GM23338 (cell line): Measurements from ENCODE around the gene AKNA. TPM values are rescaled to one million over a fixed set of nuclear protein-coding genes. Genes with fewer than 3 reads are reported as not detected.

Experiments used
- ATAC-seq: fragments of 200-7000 bp; cut with Tn5 transposase; 3 replicates; pipeline ENCODE4 v1.9.1; 2020
- DNase-seq: peaks from one replicate; pipeline ENCODE4 v3.0.0-alpha.2; 2015; ENCODE audit warnings: low spot score
- H2AFZ ChIP-seq: fragments of 200-600 bp; sonication (generic); 2 replicates; pipeline ENCODE4 v1.8.0; 2016; ENCODE audit warnings: antibody characterized with exemption, mild to moderate bottlenecking, moderate library complexity
- H3F3A ChIP-seq: fragments of 200-600 bp; sonication (generic); replicated peaks from 2 replicates; pipeline ENCODE4 v1.8.0; 2017; ENCODE audit warnings: antibody characterized with exemption, mixed run types, low read depth
- H3K27ac ChIP-seq: fragments of 200-600 bp; sonication (generic); 2 replicates; pipeline ENCODE4 v1.6.1; 2016; ENCODE audit warnings: low read depth
- H3K27me3 ChIP-seq: fragments of 200-600 bp; sonication (generic); 2 replicates; pipeline ENCODE4 v1.8.0; 2016; ENCODE audit warnings: mild to moderate bottlenecking, mixed run types, moderate library complexity; ENCODE audit not compliant: insufficient read depth
- H3K36me3 ChIP-seq: fragments of 200-600 bp; sonication (generic); 2 replicates; pipeline ENCODE4 v1.8.0; 2016; ENCODE audit warnings: mild to moderate bottlenecking; ENCODE audit not compliant: insufficient read depth
- H3K4me1 ChIP-seq: fragments of 200-600 bp; sonication (generic); 2 replicates; pipeline ENCODE4 v1.8.0; 2016; ENCODE audit warnings: mild to moderate bottlenecking, moderate library complexity; ENCODE audit not compliant: insufficient read depth
- H3K4me2 ChIP-seq: fragments of 200-600 bp; sonication (generic); 2 replicates; pipeline ENCODE4 v1.7.1; 2017; ENCODE audit warnings: mixed run types
- H3K4me3 ChIP-seq: fragments of 200-600 bp; sonication (generic); 2 replicates; pipeline ENCODE4 v1.6.1; 2016; ENCODE audit warnings: mixed run types
- H3K79me2 ChIP-seq: fragments of 200-600 bp; sonication (generic); replicated peaks from 2 replicates; pipeline ENCODE4 v1.8.0; 2017; ENCODE audit warnings: mild to moderate bottlenecking; ENCODE audit not compliant: insufficient read depth
- H3K9me2 ChIP-seq: fragments of 200-600 bp; sonication (generic); 2 replicates; pipeline ENCODE4 v1.8.0; 2017; ENCODE audit not compliant: insufficient read depth
- H4K20me1 ChIP-seq: fragments of 200-600 bp; sonication (generic); replicated peaks from 2 replicates; pipeline ENCODE4 v1.8.0; 2017; ENCODE audit warnings: mild to moderate bottlenecking; ENCODE audit not compliant: insufficient read depth
- H3K27ac Mint-ChIP-seq: 2 replicates; pipeline ENCODE4 v1.8.0; 2020; ENCODE audit warnings: inconsistent platforms, mild to moderate bottlenecking, moderate library complexity, mixed read lengths
- H3K27me3 Mint-ChIP-seq: 3 replicates; pipeline ENCODE4 v1.8.0; 2022; ENCODE audit warnings: low read depth, mild to moderate bottlenecking, moderate library complexity, mixed read lengths, inconsistent platforms; ENCODE audit not compliant: insufficient read depth, poor library complexity
- H3K36me3 Mint-ChIP-seq: 3 replicates; pipeline ENCODE4 v1.8.0; 2021; ENCODE audit warnings: low read depth, mild to moderate bottlenecking, inconsistent platforms, moderate library complexity, mixed read lengths
- H3K4me1 Mint-ChIP-seq: 3 replicates; pipeline ENCODE4 v1.8.0; 2020; ENCODE audit warnings: mild to moderate bottlenecking, inconsistent platforms, mixed read lengths
- H3K4me3 Mint-ChIP-seq: 3 replicates; pipeline ENCODE4 v1.8.0; 2021; ENCODE audit warnings: moderate library complexity, mild to moderate bottlenecking, inconsistent platforms, mixed read lengths
- H3K9me3 Mint-ChIP-seq: 3 replicates; pipeline ENCODE4 v1.8.0; 2020; ENCODE audit warnings: moderate library complexity, mild to moderate bottlenecking, inconsistent platforms, mixed read lengths
- CREB1 ChIP-seq: fragments of 250-450 bp; sonication (Bioruptor Pico); IDR thresholded peaks from 2 replicates; pipeline ENCODE4 v1.5.0; 2020; ENCODE audit warnings: low read depth, mild to moderate bottlenecking, moderate library complexity
- EZH2 ChIP-seq: fragments of 200-600 bp; sonication (generic); IDR thresholded peaks from one replicate; pipeline ENCODE4 v1.8.0; 2017; ENCODE audit warnings: antibody characterized with exemption, mild to moderate bottlenecking, low read depth; ENCODE audit not compliant: unreplicated experiment
- EZH2phosphoT487 ChIP-seq: fragments of 200-600 bp; sonication (generic); IDR thresholded peaks from one replicate; pipeline ENCODE4 v1.8.1; 2018; ENCODE audit warnings: antibody characterized with exemption; ENCODE audit not compliant: unreplicated experiment
- JUNB ChIP-seq: IDR thresholded peaks from one replicate; pipeline ENCODE4 v1.6.1; 2016; ENCODE audit warnings: antibody characterized with exemption; ENCODE audit not compliant: unreplicated experiment
- NANOG ChIP-seq: IDR thresholded peaks from 2 replicates; pipeline ENCODE4 v1.6.1; 2016; ENCODE audit warnings: antibody characterized with exemption, borderline replicate concordance
- POLR2AphosphoS5 ChIP-seq: IDR thresholded peaks from 2 replicates; pipeline ENCODE4 v1.6.1; 2016; ENCODE audit warnings: antibody characterized with exemption, low read depth
- STAT1 ChIP-seq: IDR thresholded peaks from one replicate; pipeline ENCODE4 v1.6.1; 2016; ENCODE audit warnings: antibody characterized with exemption; ENCODE audit not compliant: unreplicated experiment
- ZNF114 ChIP-seq: fragments of 250-450 bp; sonication (Bioruptor Pico); IDR thresholded peaks from 2 replicates; pipeline ENCODE4 v1.5.0; 2020; ENCODE audit warnings: mild to moderate bottlenecking, moderate library complexity
- ZNF331 ChIP-seq: fragments of 250-450 bp; sonication (Bioruptor Pico); IDR thresholded peaks from 2 replicates; pipeline ENCODE4 v1.5.0; 2020; ENCODE audit warnings: low read depth, mild to moderate bottlenecking, moderate library complexity
- polyA plus RNA-seq: library from polyadenylated mRNA; unstranded; fragments of >200 nt; fragmentation: Nextera tagmentation; extraction: Ambion mirVana; gene quantifications from 2 replicates; pipeline ENCODE4 v1.2.1, GENCODE V29; 2016
- total RNA-seq: library from RNA; depleted of rRNA; stranded (reverse); fragments of >200 nt; shearing (Covaris generic); gene quantifications from 2 replicates; pipeline ENCODE4 v1.2.3, GENCODE V29; 2014
- TF ChIP-seq, protein P1 (sequence below): fragments of 250-450 bp; sonication (Bioruptor Pico); IDR thresholded peaks from 2 replicates; pipeline ENCODE4 v1.5.0; 2020; ENCODE audit warnings: mild to moderate bottlenecking, moderate library complexity
- TF ChIP-seq, protein P2 (sequence below): IDR thresholded peaks from 2 replicates; pipeline ENCODE4 v1.6.1; 2016; ENCODE audit warnings: antibody characterized with exemption
- TF ChIP-seq, protein P3 (sequence below), 2 experiments: fragments of 200-600 bp in 1 of 2; sonication (generic) in 1 of 2; conservative IDR thresholded peaks; 2 replicates each; pipeline versions ENCODE4 v1.5.1 to v1.6.1; 2016 to 2017; ENCODE audit warnings: antibody characterized with exemption in 2 of 2, low read depth in 2 of 2, mild to moderate bottlenecking in 2 of 2, moderate library complexity in 1 of 2
- TF ChIP-seq, protein P4 (sequence below): IDR thresholded peaks from one replicate; pipeline ENCODE4 v1.6.1; 2018; ENCODE audit warnings: antibody characterized with exemption; ENCODE audit not compliant: unreplicated experiment

Gene AKNA
- total and polyA plus RNA-seq, 2 experiments from 2014 or later, result 9.0 to 28.1 TPM

DNA sequence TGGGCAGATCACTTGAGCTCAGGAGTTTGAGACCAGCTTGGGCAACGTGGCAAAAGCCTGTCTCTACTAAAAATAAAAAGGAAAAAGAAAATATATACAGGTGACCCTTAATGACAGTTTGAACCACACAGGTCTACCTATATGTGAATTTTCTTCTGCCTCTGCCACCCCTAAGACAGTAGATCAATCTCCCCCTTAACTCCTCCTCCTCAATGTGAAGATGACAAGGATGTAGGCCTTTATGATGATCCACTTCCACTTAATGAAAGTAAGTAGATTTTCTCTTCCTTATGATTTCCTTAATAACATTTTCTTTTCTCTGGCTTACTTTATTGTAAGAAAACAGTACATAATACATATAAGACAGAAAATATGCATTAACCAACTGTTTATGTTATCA lies 3.4 kb downstream of the AKNA start:
- no peak for TF ChIP-seq POLR2AphosphoS5
- TF ChIP-seq, protein P1, sequence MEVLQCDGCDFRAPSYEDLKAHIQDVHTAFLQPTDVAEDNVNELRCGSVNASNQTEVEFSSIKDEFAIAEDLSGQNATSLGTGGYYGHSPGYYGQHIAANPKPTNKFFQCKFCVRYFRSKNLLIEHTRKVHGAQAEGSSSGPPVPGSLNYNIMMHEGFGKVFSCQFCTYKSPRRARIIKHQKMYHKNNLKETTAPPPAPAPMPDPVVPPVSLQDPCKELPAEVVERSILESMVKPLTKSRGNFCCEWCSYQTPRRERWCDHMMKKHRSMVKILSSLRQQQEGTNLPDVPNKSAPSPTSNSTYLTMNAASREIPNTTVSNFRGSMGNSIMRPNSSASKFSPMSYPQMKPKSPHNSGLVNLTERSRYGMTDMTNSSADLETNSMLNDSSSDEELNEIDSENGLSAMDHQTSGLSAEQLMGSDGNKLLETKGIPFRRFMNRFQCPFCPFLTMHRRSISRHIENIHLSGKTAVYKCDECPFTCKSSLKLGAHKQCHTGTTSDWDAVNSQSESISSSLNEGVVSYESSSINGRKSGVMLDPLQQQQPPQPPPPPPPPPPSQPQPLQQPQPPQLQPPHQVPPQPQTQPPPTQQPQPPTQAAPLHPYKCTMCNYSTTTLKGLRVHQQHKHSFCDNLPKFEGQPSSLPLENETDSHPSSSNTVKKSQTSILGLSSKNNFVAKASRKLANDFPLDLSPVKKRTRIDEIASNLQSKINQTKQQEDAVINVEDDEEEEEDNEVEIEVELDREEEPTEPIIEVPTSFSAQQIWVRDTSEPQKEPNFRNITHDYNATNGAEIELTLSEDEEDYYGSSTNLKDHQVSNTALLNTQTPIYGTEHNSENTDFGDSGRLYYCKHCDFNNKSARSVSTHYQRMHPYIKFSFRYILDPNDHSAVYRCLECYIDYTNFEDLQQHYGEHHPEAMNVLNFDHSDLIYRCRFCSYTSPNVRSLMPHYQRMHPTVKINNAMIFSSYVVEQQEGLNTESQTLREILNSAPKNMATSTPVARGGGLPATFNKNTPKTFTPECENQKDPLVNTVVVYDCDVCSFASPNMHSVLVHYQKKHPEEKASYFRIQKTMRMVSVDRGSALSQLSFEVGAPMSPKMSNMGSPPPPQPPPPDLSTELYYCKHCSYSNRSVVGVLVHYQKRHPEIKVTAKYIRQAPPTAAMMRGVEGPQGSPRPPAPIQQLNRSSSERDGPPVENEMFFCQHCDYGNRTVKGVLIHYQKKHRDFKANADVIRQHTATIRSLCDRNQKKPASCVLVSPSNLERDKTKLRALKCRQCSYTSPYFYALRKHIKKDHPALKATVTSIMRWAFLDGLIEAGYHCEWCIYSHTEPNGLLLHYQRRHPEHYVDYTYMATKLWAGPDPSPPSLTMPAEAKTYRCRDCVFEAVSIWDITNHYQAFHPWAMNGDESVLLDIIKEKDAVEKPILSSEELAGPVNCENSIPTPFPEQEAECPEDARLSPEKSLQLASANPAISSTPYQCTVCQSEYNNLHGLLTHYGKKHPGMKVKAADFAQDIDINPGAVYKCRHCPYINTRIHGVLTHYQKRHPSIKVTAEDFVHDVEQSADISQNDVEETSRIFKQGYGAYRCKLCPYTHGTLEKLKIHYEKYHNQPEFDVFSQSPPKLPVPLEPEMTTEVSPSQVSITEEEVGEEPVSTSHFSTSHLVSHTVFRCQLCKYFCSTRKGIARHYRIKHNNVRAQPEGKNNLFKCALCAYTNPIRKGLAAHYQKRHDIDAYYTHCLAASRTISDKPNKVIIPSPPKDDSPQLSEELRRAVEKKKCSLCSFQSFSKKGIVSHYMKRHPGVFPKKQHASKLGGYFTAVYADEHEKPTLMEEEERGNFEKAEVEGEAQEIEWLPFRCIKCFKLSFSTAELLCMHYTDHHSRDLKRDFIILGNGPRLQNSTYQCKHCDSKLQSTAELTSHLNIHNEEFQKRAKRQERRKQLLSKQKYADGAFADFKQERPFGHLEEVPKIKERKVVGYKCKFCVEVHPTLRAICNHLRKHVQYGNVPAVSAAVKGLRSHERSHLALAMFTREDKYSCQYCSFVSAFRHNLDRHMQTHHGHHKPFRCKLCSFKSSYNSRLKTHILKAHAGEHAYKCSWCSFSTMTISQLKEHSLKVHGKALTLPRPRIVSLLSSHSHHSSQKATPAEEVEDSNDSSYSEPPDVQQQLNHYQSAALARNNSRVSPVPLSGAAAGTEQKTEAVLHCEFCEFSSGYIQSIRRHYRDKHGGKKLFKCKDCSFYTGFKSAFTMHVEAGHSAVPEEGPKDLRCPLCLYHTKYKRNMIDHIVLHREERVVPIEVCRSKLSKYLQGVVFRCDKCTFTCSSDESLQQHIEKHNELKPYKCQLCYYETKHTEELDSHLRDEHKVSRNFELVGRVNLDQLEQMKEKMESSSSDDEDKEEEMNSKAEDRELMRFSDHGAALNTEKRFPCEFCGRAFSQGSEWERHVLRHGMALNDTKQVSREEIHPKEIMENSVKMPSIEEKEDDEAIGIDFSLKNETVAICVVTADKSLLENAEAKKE, result no peak
- TF ChIP-seq ZNF114 (CRISPR knock-in tag), result no peak
- TF ChIP-seq NANOG, result no peak
- TF ChIP-seq, protein P2, sequence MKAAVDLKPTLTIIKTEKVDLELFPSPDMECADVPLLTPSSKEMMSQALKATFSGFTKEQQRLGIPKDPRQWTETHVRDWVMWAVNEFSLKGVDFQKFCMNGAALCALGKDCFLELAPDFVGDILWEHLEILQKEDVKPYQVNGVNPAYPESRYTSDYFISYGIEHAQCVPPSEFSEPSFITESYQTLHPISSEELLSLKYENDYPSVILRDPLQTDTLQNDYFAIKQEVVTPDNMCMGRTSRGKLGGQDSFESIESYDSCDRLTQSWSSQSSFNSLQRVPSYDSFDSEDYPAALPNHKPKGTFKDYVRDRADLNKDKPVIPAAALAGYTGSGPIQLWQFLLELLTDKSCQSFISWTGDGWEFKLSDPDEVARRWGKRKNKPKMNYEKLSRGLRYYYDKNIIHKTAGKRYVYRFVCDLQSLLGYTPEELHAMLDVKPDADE, result no peak
- TF ChIP-seq JUNB, result no peak
- TF ChIP-seq ZNF331 (CRISPR knock-in tag), result no peak
- TF ChIP-seq EZH2, result no peak
- TF ChIP-seq CREB1 (CRISPR knock-in tag), result no peak
- TF ChIP-seq STAT1, result no peak
- TF ChIP-seq, protein P3, sequence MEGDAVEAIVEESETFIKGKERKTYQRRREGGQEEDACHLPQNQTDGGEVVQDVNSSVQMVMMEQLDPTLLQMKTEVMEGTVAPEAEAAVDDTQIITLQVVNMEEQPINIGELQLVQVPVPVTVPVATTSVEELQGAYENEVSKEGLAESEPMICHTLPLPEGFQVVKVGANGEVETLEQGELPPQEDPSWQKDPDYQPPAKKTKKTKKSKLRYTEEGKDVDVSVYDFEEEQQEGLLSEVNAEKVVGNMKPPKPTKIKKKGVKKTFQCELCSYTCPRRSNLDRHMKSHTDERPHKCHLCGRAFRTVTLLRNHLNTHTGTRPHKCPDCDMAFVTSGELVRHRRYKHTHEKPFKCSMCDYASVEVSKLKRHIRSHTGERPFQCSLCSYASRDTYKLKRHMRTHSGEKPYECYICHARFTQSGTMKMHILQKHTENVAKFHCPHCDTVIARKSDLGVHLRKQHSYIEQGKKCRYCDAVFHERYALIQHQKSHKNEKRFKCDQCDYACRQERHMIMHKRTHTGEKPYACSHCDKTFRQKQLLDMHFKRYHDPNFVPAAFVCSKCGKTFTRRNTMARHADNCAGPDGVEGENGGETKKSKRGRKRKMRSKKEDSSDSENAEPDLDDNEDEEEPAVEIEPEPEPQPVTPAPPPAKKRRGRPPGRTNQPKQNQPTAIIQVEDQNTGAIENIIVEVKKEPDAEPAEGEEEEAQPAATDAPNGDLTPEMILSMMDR (conservative IDR thresholded peaks at IDR 0.05; ENCODE audit: low read depth in 2 of 2), result no peak
- no peak for TF ChIP-seq EZH2phosphoT487
- TF ChIP-seq, protein P4, sequence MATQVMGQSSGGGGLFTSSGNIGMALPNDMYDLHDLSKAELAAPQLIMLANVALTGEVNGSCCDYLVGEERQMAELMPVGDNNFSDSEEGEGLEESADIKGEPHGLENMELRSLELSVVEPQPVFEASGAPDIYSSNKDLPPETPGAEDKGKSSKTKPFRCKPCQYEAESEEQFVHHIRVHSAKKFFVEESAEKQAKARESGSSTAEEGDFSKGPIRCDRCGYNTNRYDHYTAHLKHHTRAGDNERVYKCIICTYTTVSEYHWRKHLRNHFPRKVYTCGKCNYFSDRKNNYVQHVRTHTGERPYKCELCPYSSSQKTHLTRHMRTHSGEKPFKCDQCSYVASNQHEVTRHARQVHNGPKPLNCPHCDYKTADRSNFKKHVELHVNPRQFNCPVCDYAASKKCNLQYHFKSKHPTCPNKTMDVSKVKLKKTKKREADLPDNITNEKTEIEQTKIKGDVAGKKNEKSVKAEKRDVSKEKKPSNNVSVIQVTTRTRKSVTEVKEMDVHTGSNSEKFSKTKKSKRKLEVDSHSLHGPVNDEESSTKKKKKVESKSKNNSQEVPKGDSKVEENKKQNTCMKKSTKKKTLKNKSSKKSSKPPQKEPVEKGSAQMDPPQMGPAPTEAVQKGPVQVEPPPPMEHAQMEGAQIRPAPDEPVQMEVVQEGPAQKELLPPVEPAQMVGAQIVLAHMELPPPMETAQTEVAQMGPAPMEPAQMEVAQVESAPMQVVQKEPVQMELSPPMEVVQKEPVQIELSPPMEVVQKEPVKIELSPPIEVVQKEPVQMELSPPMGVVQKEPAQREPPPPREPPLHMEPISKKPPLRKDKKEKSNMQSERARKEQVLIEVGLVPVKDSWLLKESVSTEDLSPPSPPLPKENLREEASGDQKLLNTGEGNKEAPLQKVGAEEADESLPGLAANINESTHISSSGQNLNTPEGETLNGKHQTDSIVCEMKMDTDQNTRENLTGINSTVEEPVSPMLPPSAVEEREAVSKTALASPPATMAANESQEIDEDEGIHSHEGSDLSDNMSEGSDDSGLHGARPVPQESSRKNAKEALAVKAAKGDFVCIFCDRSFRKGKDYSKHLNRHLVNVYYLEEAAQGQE, result no peak
- Histone ChIP-seq H3K4me1 (peaks cover 64% of the 10 kb centered on the region), H3K4me3 (no peak overlapping the region), H3K27ac (no peak overlapping the region), H3K36me3 (no peaks in the 10 kb centered on the region), H3F3A (peaks cover 8% of the 10 kb centered on the region; the same call in 1 of the 2 replicates), H4K20me1 (no peaks in the 10 kb centered on the region), H3K79me2 (no peaks in the 10 kb centered on the region; the same call in 1 of the 2 replicates), H3K27me3 (no peaks in the 10 kb centered on the region), H3K4me2 (no peak overlapping the region; the same call in 1 of the 2 replicates), H2AFZ (no peak overlapping the region), H3K9me2 (no peaks in the 10 kb centered on the region)
- peaks cover 13% of the 10 kb centered on the region for H3K36me3 Mint-ChIP-seq
- H3K27me3 Mint-ChIP-seq, result peaks cover 19% of the 10 kb centered on the region
- H3K4me1 Mint-ChIP-seq, result peaks cover 78% of the 10 kb centered on the region
- H3K9me3 Mint-ChIP-seq, result no peaks in the 10 kb centered on the region
- DNase-seq (no peak), ATAC-seq (no peak)
- H3K27ac Mint-ChIP-seq, result no peak overlapping the region
- H3K4me3 Mint-ChIP-seq, result no peak overlapping the region
